SH-SY5Y (cell line): ENCODE results near the gene LST1.

ENCODE experiments used
- GATA2 ChIP-seq: IDR thresholded peaks from 2 replicates; pipeline ENCODE4 v1.6.1; 2011; ENCODE audit warnings: mild to moderate bottlenecking, low read depth, low read length
- GATA3 ChIP-seq: IDR thresholded peaks from 2 replicates; pipeline ENCODE4 v1.6.1; 2011; ENCODE audit warnings: low read depth, mild to moderate bottlenecking, low read length, moderate library complexity

LST1 gene

GRCh38 chr6:31586008-31586407 is at the start of gene LST1:
TSS of gene LST1 (plus strand) at chr6:31586277. CDS start at chr6:31587300, 1,023 bp downstream.
- no peak for TF ChIP-seq GATA2
- no peak for TF ChIP-seq GATA3

GRCh38 chr6:31538805-31539400 is 47.2 kb upstream of the LST1 start:
- TF ChIP-seq GATA2 (no peak), GATA3 (no peak)

GRCh38 chr6:31540640-31541039 is 45.4 kb upstream of the LST1 start:
- TF ChIP-seq GATA3 (no peak), GATA2 (no peak)

- TF ChIP-seq GATA3 = no peak
- TF ChIP-seq GATA2 = no peak
Observed at GRCh38 chr6:31541059-31541657, 44.9 kb upstream of the LST1 start.

GRCh38 chr6:31541658-31542521 is 44.2 kb upstream of the LST1 start, which contains the start of gene DDX39B:
TSS of gene DDX39B (minus strand) at chr6:31542003. CDS start at chr6:31540532, 1,471 bp downstream.
- TF ChIP-seq GATA3 (no peak), GATA2 (no peak)

- TF ChIP-seq GATA2 (no peak), GATA3 (no peak)
Observed at GRCh38 chr6:31543639-31544038, 42.4 kb upstream of the LST1 start.

- TF ChIP-seq GATA2 (no peak), GATA3 (no peak)
Observed at GRCh38 chr6:31544676-31545075, 41.4 kb upstream of the LST1 start.

- TF ChIP-seq GATA2 (no peak), GATA3 (no peak)
Observed at GRCh38 chr6:31545291-31545690, 40.8 kb upstream of the LST1 start.

- no peak for TF ChIP-seq GATA2
- TF ChIP-seq GATA3 = no peak
Observed at GRCh38 chr6:31546339-31546957, 39.6 kb upstream of the LST1 start, which contains the start of gene ATP6V1G2. TSS of gene ATP6V1G2 (minus strand) at chr6:31546608. CDS start at chr6:31546559, 49 bp downstream.

GRCh38 chr6:31546958-31547726 is 38.9 kb upstream of the LST1 start, which contains the start of gene NFKBIL1:
TSS of gene NFKBIL1 (plus strand) at chr6:31547608. CDS start at chr6:31547695, 87 bp downstream.
- TF ChIP-seq GATA3 (no peak), GATA2 (peak; percentile 50)

GRCh38 chr6:31547727-31548543 is 38.1 kb upstream of the LST1 start:
- TF ChIP-seq GATA2 (no peak), GATA3 (peak; percentile 26; the same call in 1 of the 2 replicates)

- no peak for TF ChIP-seq GATA2
- TF ChIP-seq GATA3 = no peak
Observed at GRCh38 chr6:31548544-31548873, 37.6 kb upstream of the LST1 start.

GRCh38 chr6:31556307-31556706 is 29.8 kb upstream of the LST1 start:
- TF ChIP-seq GATA3 = no peak
- TF ChIP-seq GATA2 = no peak
